Measurements from ENCODE around the gene ANXA8. TPM values are rescaled to one million over a fixed set of nuclear protein-coding genes. Genes with fewer than 3 reads are reported as not detected.

The ANXA8 gene
- total RNA-seq, 1 donor from 2014 or later: 2.5 TPM

DNA sequence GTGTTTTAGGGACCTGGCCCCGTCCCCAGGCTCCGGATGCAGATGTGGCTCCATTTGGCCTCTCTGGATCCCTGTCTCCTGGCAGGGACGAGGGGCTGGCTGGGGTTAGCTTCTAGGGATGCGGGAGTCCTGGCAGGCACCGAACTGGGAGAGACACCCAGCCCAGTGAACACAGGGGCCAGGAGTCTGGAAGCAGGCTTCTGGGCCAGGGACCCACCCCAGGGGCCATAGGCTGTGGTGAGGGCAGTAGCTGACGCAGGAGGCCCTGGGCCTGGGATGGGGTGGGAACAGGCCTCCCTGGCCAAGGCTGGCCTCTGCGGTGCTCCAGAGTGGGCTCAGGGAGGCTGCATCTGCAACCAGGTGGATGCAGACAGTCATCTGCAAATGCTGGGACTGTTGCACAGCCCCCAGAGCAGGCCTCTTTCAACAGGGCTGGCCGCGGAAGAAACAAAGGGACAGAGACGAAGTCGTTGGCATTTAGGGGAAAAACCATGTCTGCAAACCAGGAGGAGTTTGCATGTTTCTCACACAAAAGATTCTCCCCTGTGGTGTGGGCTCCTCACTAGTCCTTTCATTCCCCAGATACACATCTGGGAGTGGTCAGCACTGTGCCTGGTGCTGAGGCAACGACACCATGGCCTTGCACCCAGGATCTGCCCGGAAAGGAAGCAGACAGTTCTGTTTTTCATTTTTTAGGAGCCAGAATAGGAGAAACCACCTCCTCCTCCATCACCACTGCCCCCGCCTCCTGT, 63.4 kb downstream of the ANXA8 start:
- DNase-seq (ENCODE audit: low spot score) (no peak), ATAC-seq (no peak)
- intact Hi-C loops (cut with DNase I): no loop called here

DNA sequence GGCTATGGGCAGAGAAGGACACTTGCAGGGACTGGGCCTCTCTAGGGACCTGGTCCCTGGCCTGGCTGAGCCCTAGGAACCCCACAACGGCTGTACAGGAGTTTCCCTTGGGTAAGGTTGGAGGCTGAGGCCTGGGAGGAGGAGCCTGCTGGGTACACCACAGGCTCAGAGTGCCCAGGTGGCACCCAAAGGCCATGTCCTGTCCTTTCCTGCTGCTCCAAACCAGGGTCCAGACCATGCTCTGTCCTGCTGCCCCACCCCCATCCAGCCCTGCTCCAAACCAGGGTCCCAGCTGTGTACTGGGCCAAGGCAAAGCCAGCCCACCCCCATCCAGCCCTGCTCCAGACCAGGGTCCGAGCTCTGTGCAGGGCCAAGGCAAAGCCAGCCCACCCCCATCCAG, 64.5 kb downstream of the ANXA8 start:
- intact Hi-C loops (cut with DNase I): loop anchor here (10.0 kb wide), 1 partner anchor 1525 kb away; no protein-coding TSS in a partner anchor
- ATAC-seq: no peak

DNA sequence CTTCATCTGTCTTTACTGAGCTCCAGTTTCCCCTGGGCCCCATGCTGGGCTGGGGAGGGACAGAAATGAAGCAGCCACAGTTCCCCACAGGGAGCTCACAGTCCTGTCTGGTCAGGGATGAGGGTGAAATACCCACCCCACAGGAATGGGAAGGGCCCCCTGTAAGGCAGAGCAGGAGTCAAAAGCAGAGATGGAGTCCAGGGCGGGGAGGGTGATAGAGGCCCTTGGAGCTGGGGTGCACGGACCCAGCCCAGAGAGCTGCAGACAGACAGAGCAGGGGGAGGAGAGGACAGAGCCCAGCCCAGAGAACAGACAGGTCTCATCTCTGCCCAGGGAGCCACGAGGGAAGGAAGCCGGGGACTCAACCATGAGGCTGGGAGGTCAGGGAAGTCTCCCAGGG, 64.9 kb downstream of the ANXA8 start:
- ATAC-seq (no peak), DNase-seq (ENCODE audit: low spot score) (no peak)
- intact Hi-C loops (cut with DNase I): loop anchor here (10.0 kb wide), 1 partner anchor 1526 kb away; no protein-coding TSS in a partner anchor

More for the DNA sequence above, 64.5 kb downstream of the ANXA8 start:
- no peak for DNase-seq (ENCODE audit: low spot score)

DNA sequence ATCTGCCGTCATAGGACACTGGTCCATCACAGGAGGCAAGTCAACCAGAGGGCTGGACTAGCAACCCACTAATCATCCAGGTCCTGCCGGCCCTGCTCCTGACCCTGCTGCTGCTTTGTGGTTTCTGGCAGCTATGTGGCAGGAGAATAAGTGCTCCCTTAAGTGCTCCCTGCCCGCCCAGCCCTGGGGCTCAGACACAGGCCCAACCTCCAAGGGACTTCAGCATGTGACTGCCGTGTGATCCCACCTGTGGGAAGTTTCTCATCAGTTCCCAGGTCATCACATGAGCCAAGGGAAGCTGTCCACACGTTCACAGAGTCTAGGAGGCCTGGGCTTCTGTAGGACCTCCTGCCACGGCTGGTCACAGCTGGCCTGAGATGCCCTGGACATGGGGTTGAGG, 65.6 kb downstream of the ANXA8 start:
- intact Hi-C loops (cut with DNase I): loop anchor here (10.0 kb wide), 1 partner anchor 1526 kb away; no protein-coding TSS in a partner anchor
- ATAC-seq (no peak), DNase-seq (ENCODE audit: low spot score) (no peak)

Other genes starting within 250 kb of the ANXA8 start
- gene GDF10, start 183.9 kb downstream of the ANXA8 start, total RNA-seq: 14.4 TPM
- not detected for gene GDF2, start 161.7 kb downstream of the ANXA8 start, total RNA-seq
- not detected for gene RBP3, start 135.8 kb downstream of the ANXA8 start, total RNA-seq
- 0.71 TPM for gene ZNF488, start 99.8 kb downstream of the ANXA8 start, total RNA-seq
- gene FAM25G, start 7.6 kb upstream of the ANXA8 start, total RNA-seq: not detected
- gene AGAP9, start 39.5 kb upstream of the ANXA8 start, total RNA-seq: 22.8 TPM